ENCODE results near the gene SLC28A2.
A peak's percentile ranks its signal among the peaks of the same experiment; 100 is the strongest.
"Not testable (repeated sequence)": the region's sequence is repeated elsewhere in the genome, so short reads cannot be mapped to it uniquely, and the experiment has no call there.

The SLC28A2 gene

DNA sequence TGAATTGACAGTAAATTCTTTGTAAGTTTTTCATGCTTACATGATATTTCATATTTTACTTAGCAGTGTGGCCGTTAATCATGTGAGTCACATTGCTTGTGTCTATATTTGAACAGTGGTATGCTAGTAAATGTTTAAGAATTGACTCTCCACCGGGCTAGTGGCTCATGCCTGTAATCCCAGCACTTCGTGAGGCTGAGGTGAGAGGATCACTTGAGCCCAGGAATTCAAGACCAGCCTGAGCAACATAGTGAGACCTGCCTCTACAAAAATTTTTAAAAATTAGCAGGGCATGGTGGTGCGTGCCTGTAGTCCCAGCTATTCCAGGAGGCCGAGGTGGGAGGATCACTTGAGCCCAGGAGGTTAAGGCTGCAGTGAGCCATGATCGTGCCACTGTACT, 2.8 kb downstream of the SLC28A2 start:
- H3K27ac ChIP-seq = peak overlapping the region; percentile 30
- DNase-seq (ENCODE audit: low read depth, low spot score) = peak; percentile 29

DNA sequence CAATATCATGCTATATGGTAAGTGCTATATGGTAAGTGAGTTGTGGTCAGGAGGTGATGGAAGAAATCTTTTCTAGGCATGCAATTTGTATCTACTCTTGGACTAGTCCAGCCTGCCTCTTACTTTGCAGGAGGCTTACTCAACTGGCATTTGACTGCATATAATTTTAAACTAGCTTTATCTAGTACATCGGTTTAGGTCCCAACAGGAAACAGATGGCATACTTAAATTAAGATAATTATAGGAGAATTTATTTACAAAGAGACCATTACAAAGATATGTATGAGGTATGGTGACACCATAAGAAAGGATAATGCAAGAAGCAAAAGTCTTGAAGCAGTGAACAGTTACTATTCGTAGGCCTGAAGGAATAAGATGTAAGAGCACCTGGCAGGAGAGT, 7.8 kb downstream of the SLC28A2 start:
- H3K27ac ChIP-seq = no peak overlapping the region
- no peak for DNase-seq (ENCODE audit: low read depth, low spot score)

DNA sequence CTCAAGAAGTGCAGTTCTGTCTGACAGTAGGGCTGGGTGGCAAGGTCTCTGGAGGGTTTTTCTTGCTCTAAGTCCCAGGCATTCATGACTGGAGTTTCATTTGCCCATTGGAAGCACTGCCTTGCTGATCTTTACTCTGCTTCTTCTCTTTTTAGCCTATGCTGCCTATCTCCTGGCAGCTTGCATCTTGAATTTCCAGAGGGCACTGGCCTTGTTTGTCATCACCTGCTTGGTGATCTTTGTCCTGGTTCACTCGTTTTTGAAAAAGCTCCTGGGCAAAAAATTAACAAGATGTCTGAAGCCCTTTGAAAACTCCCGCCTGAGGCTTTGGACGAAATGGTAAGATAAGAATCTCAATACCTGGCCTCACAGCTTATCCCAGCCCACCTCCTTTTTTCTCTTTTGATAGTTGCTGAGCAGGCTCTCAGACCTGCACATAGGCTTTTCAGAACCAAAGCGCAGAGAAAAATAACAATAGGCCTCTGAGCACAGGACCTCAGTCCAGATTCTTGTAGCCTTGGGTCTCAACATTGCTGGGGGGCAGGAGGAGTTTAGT, 10.9 kb downstream of the SLC28A2 start:
- no peak overlapping the region for H3K27ac ChIP-seq
- DNase-seq (ENCODE audit: low read depth, low spot score) = no peak

DNA sequence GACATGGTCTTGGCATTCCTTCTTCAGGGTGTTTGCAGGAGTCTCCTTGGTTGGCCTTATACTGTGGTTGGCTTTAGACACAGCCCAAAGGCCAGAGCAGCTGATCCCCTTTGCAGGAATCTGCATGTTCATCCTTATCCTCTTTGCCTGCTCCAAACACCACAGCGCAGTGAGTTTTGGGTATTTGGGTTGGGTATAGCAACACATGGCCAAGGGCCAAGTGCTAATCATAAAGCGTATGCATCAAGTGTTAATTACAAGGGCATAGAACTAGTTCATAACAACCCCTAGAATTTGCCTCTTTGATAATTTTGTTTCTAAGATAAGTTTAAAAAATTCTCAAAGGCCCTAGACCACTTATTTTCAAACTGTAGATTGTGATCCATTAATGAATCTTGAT, 11.8 kb downstream of the SLC28A2 start:
- no peak overlapping the region for H3K27ac ChIP-seq

DNA sequence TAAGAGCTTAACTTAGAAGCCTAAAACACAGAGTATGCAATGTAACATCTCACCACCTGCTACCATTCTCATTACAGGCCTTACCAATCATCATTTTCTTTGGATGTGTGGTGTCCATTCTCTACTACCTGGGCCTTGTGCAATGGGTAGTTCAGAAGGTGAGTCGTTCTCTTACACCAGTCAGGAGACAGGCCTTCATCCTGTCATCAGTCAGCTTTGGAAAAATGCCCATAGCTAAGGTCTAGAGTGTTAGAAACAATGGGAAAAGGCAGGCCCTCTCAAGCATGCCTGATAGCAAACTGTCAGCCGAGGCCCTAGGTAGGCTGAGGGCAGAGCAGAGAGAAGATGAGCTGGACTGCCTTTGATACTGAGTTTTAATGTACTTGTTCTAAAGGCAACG, 13.5 kb downstream of the SLC28A2 start:
- peak; percentile 52 for DNase-seq (ENCODE audit: low read depth, low spot score)
- no peak overlapping the region for H3K27ac ChIP-seq

More for the DNA sequence above, 11.8 kb downstream of the SLC28A2 start:
- DNase-seq (ENCODE audit: low read depth, low spot score) = no peak

DNA sequence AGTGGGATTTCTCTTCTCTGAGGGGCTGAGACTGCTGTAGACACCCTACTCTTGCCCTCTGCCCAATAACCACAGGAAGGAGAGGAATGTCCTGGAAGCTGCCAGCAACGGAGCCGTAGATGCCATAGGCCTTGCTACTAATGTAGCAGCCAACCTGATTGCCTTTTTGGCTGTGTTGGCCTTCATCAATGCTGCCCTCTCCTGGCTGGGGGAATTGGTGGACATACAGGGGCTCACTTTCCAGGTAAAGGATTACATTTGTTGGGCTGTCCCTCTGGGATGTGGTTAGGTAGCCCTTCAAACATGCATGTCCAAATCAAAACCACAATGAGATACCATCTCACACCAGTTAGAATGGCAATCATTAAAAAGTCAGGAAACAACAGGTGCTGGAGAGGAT, 16.1 kb downstream of the SLC28A2 start:
- no peak overlapping the region for H3K27ac ChIP-seq
- no peak for DNase-seq (ENCODE audit: low read depth, low spot score)

DNA sequence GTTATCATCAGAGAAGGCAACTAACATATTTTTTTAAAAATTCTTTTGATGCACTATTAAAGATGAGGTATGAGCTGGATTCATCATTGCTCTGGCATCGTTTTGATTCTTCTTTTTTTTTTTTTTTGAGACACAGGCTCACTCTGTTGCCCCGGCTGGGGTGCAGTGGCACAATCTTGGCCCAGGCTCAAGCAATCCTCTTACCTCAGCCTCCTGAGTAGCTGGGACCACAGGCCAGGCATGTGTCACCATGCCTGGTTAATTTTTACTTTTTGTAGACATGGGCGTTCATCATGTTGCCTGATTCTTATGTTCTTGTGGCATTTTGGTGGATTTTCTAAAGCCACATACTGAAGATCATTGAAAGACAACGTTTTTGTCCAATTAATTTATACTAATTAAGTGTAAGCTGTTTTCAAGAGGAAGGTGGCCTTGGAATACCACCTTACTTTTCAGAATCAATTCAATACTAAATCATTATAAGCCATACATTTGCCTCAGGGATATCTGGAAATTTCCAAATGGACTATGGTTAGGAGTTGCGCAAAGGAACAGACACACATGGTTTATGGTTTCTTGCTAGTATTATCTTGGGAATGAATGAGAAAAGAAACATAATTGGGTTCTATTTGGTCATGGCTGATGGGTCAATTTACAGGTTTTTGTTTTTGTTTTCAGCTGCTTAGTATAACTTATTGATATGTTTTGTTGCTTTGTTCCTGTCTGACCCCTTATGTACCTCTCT, 22.8 kb downstream of the SLC28A2 start:
- H3K27ac ChIP-seq = no peak overlapping the region
- DNase-seq (ENCODE audit: low read depth, low spot score) = no peak

DNA sequence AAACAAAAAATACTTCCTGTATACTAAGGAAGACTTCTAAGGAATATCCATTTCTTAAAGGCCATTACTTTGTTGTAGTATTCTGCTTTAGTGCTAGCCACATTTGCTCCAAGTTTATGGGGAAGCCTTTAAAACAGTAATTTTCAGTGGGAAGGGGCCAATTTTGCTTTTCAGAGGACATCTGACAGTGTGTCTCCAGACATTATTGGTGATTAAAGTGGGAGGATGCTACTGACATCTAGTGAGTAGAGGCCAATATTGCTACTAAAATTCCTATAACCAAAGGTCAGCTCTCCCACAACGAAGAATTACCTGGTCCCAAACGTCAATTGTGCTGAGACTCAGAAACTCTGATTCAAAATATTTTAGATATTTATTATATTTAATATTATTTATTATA, 24.8 kb downstream of the SLC28A2 start:
- no peak for DNase-seq (ENCODE audit: low read depth, low spot score)

DNA sequence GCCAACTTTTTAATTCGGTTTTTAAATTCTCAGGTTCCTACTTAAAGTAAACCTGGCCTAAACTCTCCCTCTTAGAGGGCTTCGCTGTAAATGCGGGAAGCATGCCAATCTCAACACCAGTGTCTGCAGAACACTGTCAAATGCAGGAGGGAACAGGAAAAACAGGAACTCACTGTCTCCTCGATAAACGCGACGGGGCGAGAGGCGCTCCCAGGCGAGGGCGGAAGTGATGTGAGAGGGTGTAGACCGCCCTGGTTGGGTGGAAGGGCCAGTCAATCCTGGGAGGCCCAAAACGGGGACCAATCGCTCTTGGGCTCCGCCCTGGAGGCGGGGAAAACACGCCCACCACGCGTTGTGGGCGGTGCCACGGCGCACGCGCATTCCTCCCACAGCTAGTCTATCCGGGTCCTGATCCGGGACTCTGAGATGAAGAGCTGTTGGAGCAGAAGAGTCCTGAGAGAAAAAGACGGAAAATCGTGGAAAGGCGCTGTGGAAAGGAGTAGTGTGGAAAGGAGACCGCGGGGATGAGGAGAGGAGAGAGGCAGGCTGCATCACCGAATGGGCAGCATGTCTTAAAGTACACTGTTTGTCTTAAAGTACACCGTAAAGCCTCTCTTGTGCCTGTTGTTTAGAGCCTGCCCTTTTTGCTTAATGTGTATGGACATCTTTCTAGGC, 27.1 kb downstream of the SLC28A2 start:
- H3K27ac ChIP-seq = peak overlapping the region; percentile 69
- DNase-seq (ENCODE audit: low read depth, low spot score) = peak; percentile 93

More for the DNA sequence above, 24.8 kb downstream of the SLC28A2 start:
- H3K27ac ChIP-seq = no peak overlapping the region

DNA sequence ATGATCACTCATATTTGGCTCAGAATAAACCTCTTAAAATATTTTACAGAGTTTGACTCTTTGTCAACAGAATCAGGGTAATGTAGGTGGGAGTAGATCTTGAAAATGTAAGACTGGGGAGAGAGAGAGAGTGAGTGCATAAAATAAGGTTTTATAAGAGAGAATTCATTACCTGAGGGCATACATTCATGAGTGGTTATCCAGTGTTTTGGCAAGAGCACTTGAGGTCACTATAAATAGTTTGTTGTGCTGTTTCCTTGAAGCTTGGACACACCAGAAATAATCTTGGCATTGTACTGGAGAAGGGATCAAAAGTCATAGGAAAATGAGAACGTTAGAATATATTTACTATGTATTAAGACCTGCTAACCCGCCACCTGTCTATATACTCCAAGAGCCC, 33.4 kb downstream of the SLC28A2 start:
- DNase-seq (ENCODE audit: low read depth, low spot score) = no peak
- no peak overlapping the region for H3K27ac ChIP-seq

DNA sequence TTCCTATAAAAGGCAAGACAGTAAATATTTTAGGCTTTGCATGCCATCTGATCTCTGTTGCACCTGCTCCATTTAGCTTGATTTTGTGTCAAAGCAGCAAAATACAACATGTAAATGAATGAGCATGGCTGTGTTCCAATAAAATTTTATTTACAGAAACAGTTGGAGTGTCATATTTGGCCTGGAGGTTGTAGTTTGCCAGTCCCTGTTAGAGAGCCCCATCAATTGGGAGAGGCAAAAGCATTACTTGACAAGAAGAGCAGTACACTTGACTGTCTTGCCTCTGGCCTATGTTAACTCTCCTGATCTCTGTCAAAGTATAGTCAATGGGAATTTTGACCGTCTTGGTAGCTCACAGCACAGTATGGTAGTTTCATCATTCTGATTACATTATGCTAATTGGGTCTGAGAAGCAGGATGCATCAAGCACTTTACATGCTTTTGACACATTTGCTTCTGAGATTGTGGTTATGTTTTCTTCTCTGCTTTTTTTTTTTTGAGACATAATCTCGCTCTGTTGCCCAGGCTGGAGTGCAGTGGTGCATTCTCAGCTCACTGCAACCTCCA, 35.4 kb downstream of the SLC28A2 start:
- DNase-seq (ENCODE audit: low read depth, low spot score) = no peak
- no peak overlapping the region for H3K27ac ChIP-seq

DNA sequence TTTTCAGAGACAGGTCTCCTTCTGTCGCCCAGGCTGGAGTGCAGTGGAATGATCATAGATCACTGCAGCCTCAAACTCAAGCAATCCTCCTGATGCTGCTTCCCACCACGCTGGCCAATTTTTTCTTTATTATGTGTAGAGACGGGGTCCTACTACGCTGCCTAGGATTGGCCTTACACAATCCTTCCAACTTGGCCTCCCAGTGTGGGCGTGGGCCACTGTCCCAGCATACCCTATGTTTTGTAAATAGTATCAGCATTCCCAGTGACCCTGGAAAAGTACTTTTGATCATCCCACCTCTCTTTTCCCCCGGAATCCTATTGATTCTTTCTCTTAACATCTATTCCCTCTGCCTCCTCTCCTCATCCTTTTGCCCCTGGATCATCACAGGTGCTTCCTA, 36.9 kb downstream of the SLC28A2 start:
- H3K27ac ChIP-seq = no peak overlapping the region
- DNase-seq (ENCODE audit: low read depth, low spot score) = no peak

DNA sequence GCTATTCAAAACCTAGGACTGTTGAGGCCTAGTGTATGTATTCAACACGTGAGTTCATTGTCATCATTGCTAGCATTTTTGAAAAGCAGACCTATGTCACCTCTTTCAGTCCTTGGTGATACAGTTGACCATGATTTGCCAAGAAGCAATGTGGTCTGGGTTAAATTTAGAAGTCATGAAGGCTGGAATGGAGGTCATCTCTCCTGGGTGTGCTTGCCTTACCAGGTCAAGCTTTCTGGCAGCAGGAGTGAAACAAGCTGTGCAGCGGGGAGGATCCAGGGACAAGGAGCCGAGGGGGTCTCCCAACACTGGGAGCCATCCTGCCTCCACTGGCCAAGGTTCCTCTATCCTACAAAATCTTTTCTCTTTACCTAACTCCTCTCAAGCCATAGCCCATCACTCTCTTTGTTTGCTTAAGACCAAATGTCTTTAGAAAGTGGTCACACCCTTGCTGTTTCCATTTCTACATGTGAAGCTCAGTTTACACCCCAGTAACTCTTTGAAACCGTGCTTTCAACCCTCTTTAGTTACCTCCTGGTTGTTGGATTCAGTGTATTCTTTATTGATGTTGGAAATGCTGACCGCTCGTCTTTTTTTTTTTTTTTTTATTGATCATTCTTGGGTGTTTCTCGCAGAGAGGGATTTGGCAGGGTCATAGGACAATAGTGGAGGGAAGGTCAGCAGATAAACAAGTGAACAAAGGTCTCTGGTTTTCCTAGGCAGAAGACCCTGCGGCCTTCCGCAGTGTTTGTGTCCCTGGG, 40.0 kb downstream of the SLC28A2 start:
- DNase-seq (ENCODE audit: low read depth, low spot score) = no peak
- no peak overlapping the region for H3K27ac ChIP-seq

DNA sequence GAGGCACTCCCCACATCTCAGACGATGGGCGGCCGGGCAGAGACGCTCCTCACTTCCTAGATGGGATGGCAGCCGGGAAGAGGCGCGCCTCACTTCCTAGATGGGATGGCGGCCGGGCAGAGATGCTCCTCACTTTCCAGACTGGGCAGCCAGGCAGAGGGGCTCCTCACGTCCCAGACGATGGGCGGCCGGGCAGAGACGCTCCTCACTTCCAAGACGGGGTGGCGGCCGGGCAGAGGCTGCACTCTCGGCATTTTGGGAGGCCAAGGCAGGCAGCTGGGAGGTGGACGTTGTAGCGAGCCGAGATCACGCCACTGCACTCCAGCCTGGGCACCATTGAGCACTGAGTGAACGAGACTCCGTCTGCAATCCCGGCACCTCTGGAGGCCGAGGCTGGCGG, 41.3 kb downstream of the SLC28A2 start:
- DNase-seq (ENCODE audit: low read depth, low spot score); H3K27ac ChIP-seq: not testable (repeated sequence)

DNA sequence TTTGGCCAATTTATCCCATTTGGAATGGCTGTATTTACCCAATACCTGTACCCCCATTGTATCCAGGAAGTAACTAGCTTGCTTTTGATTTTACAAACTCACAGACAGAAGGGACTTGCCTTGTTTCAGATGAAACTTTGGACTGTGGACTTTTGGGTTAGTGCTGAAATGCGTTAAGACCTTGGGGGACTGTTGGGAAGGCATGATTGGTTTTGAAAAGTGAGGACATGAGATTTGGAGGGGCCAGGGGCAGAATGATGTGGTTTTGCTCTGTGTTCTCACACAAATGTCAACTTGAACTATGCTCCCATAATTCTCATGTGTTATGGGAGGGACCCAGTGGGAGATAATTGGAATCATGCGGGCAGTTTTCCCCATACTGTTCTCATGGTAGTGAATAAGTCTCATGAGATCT, 46.9 kb downstream of the SLC28A2 start:
- DNase-seq (ENCODE audit: low read depth, low spot score) = not testable (repeated sequence)

DNA sequence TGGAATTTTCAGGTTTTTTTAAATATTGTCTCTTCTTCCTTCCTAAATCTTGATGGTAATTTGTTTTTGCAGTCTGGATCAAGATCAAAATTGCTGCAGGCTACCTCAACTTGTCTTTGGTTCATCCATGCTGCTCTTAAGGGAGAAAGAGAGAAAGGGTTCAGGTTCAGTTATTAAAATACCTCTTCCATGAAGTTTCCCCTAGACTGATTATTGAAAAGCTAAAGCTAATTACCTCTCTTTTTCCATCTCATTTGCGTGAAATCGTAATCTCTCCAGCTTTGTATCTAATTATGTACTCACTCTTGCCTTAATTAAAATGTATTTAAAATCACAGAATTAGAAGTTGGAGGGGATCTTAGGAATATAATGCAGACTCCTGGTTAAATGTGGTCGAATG, 52.7 kb downstream of the SLC28A2 start:
- DNase-seq (ENCODE audit: low read depth, low spot score) = no peak

More for the DNA sequence above, 46.9 kb downstream of the SLC28A2 start:
- not testable (repeated sequence) for H3K27ac ChIP-seq

DNA sequence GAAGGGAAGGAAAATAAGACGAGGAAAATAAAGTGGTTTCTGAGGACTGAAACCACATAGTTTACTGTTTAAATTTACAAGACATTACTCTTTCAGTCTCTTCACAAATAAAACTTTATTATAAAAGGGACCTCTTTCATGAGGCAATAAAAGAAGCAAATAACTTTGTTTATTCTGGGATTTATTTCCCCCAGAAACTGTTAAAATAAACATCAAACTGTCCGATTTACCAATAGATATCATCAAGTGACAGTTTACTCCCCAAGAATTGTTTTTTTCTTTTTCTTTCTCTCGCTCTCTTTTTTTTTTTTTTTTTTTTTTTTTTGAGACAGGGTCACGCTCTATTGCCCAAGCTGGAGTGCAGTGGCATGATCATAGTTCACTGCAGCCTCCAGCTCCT, 54.1 kb downstream of the SLC28A2 start:
- no peak overlapping the region for H3K27ac ChIP-seq
- no peak for DNase-seq (ENCODE audit: low read depth, low spot score)

More for the DNA sequence above, 52.7 kb downstream of the SLC28A2 start:
- H3K27ac ChIP-seq = no peak overlapping the region

DNA sequence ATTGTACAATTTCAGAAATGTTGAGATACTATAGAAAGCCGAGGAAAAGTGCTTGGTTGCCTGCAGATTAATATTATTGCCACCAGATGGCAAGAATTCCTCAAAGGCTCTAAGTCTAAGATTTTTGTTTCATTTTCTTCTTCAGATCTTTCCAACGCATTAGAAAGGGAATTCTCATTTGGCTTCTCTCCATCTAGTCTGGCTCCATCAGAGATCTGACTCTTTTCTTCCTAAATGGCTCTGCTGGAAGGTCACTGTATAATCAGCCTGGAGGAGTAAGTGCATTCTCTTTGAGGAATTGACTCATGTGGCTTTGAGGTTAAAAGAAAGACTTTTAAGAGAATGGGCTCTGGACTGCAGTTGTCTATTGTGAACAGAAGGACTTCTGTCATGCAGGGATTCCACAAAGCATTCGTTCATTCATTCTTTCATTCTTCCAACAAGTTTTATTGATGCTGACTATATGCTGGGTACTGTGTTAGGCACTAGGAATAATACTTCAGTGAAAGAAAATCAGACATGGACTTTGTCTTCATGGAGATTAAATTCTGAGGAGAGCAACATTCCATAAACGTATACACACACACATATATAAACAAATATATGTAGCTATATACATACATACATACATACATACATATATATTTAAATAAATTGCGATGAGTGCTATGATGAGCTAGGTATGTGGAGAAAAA, 55.3 kb downstream of the SLC28A2 start:
- no peak for DNase-seq (ENCODE audit: low read depth, low spot score)

DNA sequence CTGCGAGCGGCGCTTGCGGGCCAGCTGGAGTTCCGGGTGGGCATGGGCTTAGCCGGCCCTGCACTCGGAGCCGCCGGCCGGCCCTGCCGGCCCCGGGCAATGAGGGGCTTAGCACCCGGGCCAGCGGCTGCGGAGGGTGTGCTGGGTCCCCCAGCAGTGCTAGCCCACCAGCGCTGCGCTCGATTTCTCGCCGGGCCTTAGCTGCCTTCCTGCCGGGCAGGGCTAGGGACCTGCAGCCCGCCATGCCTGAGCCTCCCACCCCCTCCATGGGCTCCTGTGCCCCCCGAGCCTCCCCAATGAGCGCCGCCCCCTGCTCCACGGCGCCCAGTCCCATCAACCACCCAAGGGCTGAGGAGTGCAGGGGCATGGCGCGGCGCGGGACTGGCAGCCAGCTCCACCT, 62.1 kb downstream of the SLC28A2 start:
- DNase-seq (ENCODE audit: low read depth, low spot score); H3K27ac ChIP-seq: not testable (repeated sequence)

More for the DNA sequence above, 55.3 kb downstream of the SLC28A2 start:
- H3K27ac ChIP-seq = no peak overlapping the region

DNA sequence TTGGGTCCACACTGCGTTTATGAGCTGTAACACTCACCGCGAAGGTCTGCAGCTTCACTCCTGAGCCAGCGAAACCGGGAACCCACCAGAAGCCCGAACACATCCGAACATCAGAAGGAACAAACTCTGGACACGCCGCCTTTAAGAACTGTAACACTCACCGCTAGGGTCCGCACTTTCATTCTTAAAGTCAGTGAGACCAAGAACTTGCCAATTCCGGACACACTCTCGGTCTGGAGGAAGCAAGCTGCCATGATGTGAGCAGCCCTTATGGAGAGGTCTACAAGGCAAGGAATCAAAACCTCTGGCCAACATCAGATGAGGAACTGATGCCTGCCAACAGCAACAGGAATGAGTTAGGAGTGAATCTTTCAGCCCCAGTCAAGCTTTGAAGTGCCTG, 62.9 kb downstream of the SLC28A2 start:
- no peak for DNase-seq (ENCODE audit: low read depth, low spot score)
- no peak overlapping the region for H3K27ac ChIP-seq

Data from epithelial cell of prostate (primary cell).